Spleen (tissue), 11 donors: Measurements from ENCODE around the gene RNF207. TPM values are rescaled to one million over a fixed set of nuclear protein-coding genes. Genes with fewer than 3 reads are reported as not detected.

Source experiments
- DNase-seq: peaks from one replicate; pipeline ENCODE4 v3.0.0-alpha.2; 2020
- H3K27ac ChIP-seq, 8 donors: fragments of 200-600 bp; sonication (generic) in 7 of 8; 1 replicate in 4 of 8; 2 replicates in 4 of 8; pipeline versions ENCODE4 v1.5.0 to v1.8.0; 2016 to 2021; ENCODE audit warnings: inconsistent platforms in 4 of 8, mild to moderate bottlenecking in 4 of 8, moderate library complexity in 1 of 8
- H3K27me3 ChIP-seq, 7 donors: fragments of 200-600 bp; sonication (generic) in 6 of 7; replicated peaks in 1 of 7; 1 replicate in 4 of 7; 2 replicates in 3 of 7; pipeline versions ENCODE4 v1.5.0 to v1.8.0; 2016 to 2021; ENCODE audit warnings: inconsistent platforms in 3 of 7, mild to moderate bottlenecking in 1 of 7
- H3K36me3 ChIP-seq, 6 donors: fragments of 200-600 bp; sonication (generic) in 5 of 6; 1 replicate in 4 of 6; 2 replicates in 2 of 6; pipeline versions ENCODE4 v1.5.0 to v1.8.0; 2016 to 2021; ENCODE audit warnings: inconsistent platforms in 2 of 6
- H3K4me1 ChIP-seq, 6 donors: fragments of 200-600 bp; sonication (generic) in 5 of 6; 1 replicate in 3 of 6; 2 replicates in 3 of 6; pipeline versions ENCODE4 v1.5.0 to v1.8.0; 2016 to 2021; ENCODE audit warnings: inconsistent platforms in 3 of 6
- H3K4me3 ChIP-seq, 8 donors: fragments of 200-600 bp; sonication (generic) in 7 of 8; 1 replicate in 4 of 8; 2 replicates in 4 of 8; pipeline versions ENCODE4 v1.5.0 to v1.8.0; 2016 to 2021; ENCODE audit warnings: inconsistent platforms in 4 of 8, mild to moderate bottlenecking in 4 of 8, moderate library complexity in 2 of 8
- H3K9me3 ChIP-seq, 8 donors: fragments of 200-600 bp; sonication (generic) in 7 of 8; 1 replicate in 4 of 8; 2 replicates in 4 of 8; pipeline versions ENCODE4 v1.5.0 to v1.8.0; 2016 to 2021; ENCODE audit warnings: inconsistent platforms in 4 of 8
- POLR2A ChIP-seq, 3 donors: fragments of 450-650 bp; IDR thresholded peaks; one replicate each; pipeline ENCODE4 v1.5.1; 2017; ENCODE audit warnings: antibody characterized with exemption in 3 of 3, mild to moderate bottlenecking in 1 of 3
- POLR2AphosphoS5 ChIP-seq, 3 donors: sonication (generic); formaldehyde crosslinking; IDR thresholded peaks; one replicate each; pipeline ENCODE4 v1.5.1; 2017; ENCODE audit warnings: antibody characterized with exemption in 3 of 3
- WGBS, 5 donors: extraction: QIAGEN DNeasy Blood & Tissue Kit in 3 of 5; methylation state at CpG; one replicate each; pipeline versions ENCODE4 v1.1.5 to v1.1.7; 2013 to 2018; 5-methylcytosine and 5-hydroxymethylcytosine counted together
- intact Hi-C: fragments of 100-400 bp; cut with DNase I; formaldehyde crosslinking; loops from one replicate; pipeline ENCODE4 v1.15.0; 2023; ENCODE audit warnings: low total_unique reads
- polyA plus RNA-seq, 3 donors: library from polyadenylated mRNA; stranded (reverse); fragments of 200-250 nt; gene quantifications; one replicate each; pipeline ENCODE4 v1.2.1, GENCODE V29; 2013
- total RNA-seq, 7 donors: library from RNA; depleted of rRNA in 3 of 7; stranded (reverse); fragments of >200 nt in 3 of 7; fragmentation: NEBNext Ultra II Directional in 4 of 7; extraction: Animal tissue kit (Norgen Biotek cat#: 25700) in 4 of 7; gene quantifications; one replicate each; pipeline versions ENCODE4 v1.1.0 to v1.2.1, GENCODE V29; 2016 to 2021
- TF ChIP-seq, protein P1 (sequence below), 11 experiments: fragments of 200-600 bp in 7 of 11; fragments of 450-650 bp in 4 of 11; sonication (generic) in 4 of 11; IDR thresholded peaks in 8 of 11; conservative IDR thresholded peaks in 3 of 11; 1 replicate in 7 of 11; 2 replicates in 4 of 11; pipeline versions ENCODE4 v1.4.0 to v1.8.0; 2016 to 2021; ENCODE audit warnings: antibody characterized with exemption in 11 of 11, inconsistent platforms in 4 of 11, mild to moderate bottlenecking in 1 of 11
- donor health status: healthy with polysubstance abuse.
- donor health status: DM: no; HTN: no; CAD: no; lungs with moderate emphysema.
- donor health status: DM: no; HTN: no; CAD: no.
- donor health status: Bipolar disorder and iron deficiency.
- donor health status: healthy.
- donor health status: DM: no; HTN: no; CAD: no.
- donor health status: DM: yes; HTN: yes; CAD: no.

Gene RNF207
- total and polyA plus RNA-seq, 10 donors, result 2.8 to 12.5 (median 6.3) TPM

GRCh38 chr1:6162341-6162740, 43.6 kb upstream of the RNF207 start:
- TF ChIP-seq, protein P1, sequence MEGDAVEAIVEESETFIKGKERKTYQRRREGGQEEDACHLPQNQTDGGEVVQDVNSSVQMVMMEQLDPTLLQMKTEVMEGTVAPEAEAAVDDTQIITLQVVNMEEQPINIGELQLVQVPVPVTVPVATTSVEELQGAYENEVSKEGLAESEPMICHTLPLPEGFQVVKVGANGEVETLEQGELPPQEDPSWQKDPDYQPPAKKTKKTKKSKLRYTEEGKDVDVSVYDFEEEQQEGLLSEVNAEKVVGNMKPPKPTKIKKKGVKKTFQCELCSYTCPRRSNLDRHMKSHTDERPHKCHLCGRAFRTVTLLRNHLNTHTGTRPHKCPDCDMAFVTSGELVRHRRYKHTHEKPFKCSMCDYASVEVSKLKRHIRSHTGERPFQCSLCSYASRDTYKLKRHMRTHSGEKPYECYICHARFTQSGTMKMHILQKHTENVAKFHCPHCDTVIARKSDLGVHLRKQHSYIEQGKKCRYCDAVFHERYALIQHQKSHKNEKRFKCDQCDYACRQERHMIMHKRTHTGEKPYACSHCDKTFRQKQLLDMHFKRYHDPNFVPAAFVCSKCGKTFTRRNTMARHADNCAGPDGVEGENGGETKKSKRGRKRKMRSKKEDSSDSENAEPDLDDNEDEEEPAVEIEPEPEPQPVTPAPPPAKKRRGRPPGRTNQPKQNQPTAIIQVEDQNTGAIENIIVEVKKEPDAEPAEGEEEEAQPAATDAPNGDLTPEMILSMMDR (IDR thresholded peaks at IDR 0.05 in 8 of 11, conservative IDR thresholded peaks at IDR 0.05 in 3 of 11), result no peak
- TF ChIP-seq POLR2A (IDR thresholded peaks at IDR 0.05) (no peak), POLR2AphosphoS5 (IDR thresholded peaks at IDR 0.05) (no peak)
- intact Hi-C loops, result no loop called here
- 79 to 87% (median 80%) methylated on average over 7 of the region's 7 CpGs for WGBS, 5 donors

GRCh38 chr1:6162773-6163172, 43.1 kb upstream of the RNF207 start:
- TF ChIP-seq POLR2AphosphoS5 (IDR thresholded peaks at IDR 0.05) (no peak), POLR2A (IDR thresholded peaks at IDR 0.05) (no peak)
- TF ChIP-seq, protein P1 (IDR thresholded peaks at IDR 0.05 in 8 of 11, conservative IDR thresholded peaks at IDR 0.05 in 3 of 11), result no peak
- intact Hi-C loops, result no loop called here
- 48 to 71% (median 64%) methylated on average over 9 to 13 of the region's 13 CpGs for WGBS, 5 donors
- H3K27me3 ChIP-seq, result peaks cover 0 to 78% (median 4%) of the 10 kb centered on the region in 7 donors
- H3K4me3 ChIP-seq, result no peak overlapping the region
- DNase-seq, result no peak
- H3K27ac ChIP-seq, result no peak overlapping the region
- peaks cover 0 to 13% (median 0%) of the 10 kb centered on the region in 6 donors for H3K4me1 ChIP-seq
- H3K9me3 ChIP-seq, result no peaks in the 10 kb centered on the region
- no peaks in the 10 kb centered on the region for H3K36me3 ChIP-seq

More at GRCh38 chr1:6162341-6162740, 43.6 kb upstream of the RNF207 start:
- H3K36me3 ChIP-seq, result no peaks in the 10 kb centered on the region
- peaks cover 0 to 9% (median 0%) of the 10 kb centered on the region in 6 donors for H3K4me1 ChIP-seq
- no peak overlapping the region for H3K4me3 ChIP-seq
- no peak overlapping the region for H3K27ac ChIP-seq
- DNase-seq, result no peak
- no peaks in the 10 kb centered on the region for H3K9me3 ChIP-seq
- peaks cover 0 to 74% (median 4%) of the 10 kb centered on the region in 7 donors for H3K27me3 ChIP-seq

- Histone ChIP-seq H3K27ac (no peak overlapping the region), H3K27me3 (peaks cover 0 to 81% (median 4%) of the 10 kb centered on the region in 7 donors), H3K4me3 (no peak overlapping the region), H3K36me3 (no peaks in the 10 kb centered on the region), H3K4me1 (peaks cover 0 to 16% (median 0%) of the 10 kb centered on the region in 6 donors), H3K9me3 (no peaks in the 10 kb centered on the region)
- 66 to 92% (median 79%) methylated on average over 13 to 15 of the region's 15 CpGs for WGBS, 5 donors
- intact Hi-C loops, result no loop called here
- no peak for DNase-seq
- TF ChIP-seq, protein P1 (IDR thresholded peaks at IDR 0.05 in 8 of 11, conservative IDR thresholded peaks at IDR 0.05 in 3 of 11), result no peak
- TF ChIP-seq POLR2AphosphoS5 (IDR thresholded peaks at IDR 0.05), result no peak
- no peak for TF ChIP-seq POLR2A (IDR thresholded peaks at IDR 0.05)
These were observed 42.5 kb upstream of the RNF207 start for GRCh38 chr1:6163191-6163972.

GRCh38 chr1:6163973-6164617, 41.8 kb upstream of the RNF207 start:
- no peak overlapping the region for H3K27ac ChIP-seq
- no peak for TF ChIP-seq POLR2A (IDR thresholded peaks at IDR 0.05)
- TF ChIP-seq, protein P1 (IDR thresholded peaks at IDR 0.05 in 8 of 11, conservative IDR thresholded peaks at IDR 0.05 in 3 of 11), result no peak
- WGBS, 5 donors, result 74 to 79% (median 77%) methylated on average over 17 to 19 of the region's 19 CpGs
- peaks cover 0 to 86% (median 4%) of the 10 kb centered on the region in 7 donors for H3K27me3 ChIP-seq
- H3K9me3 ChIP-seq, result no peaks in the 10 kb centered on the region
- H3K4me1 ChIP-seq, result peaks cover 0 to 16% (median 0%) of the 10 kb centered on the region in 6 donors
- no peak for DNase-seq
- intact Hi-C loops, result no loop called here
- no peaks in the 10 kb centered on the region for H3K36me3 ChIP-seq
- H3K4me3 ChIP-seq, result no peak overlapping the region
